H1 (cell line): ENCODE results near the gene TAPT1. TPM values are rescaled to one million over a fixed set of nuclear protein-coding genes. Genes with fewer than 3 reads are reported as not detected.

Experiments
- CHD7 ChIP-seq: fragments of 300-600 bp; sonication (generic); IDR thresholded peaks from 2 replicates; pipeline ENCODE4 v1.7.1; 2012; ENCODE audit warnings: low read length, moderate library complexity, mild to moderate bottlenecking, inconsistent platforms; ENCODE audit not compliant: insufficient replicate concordance
- E2F6 ChIP-seq: IDR thresholded peaks from 2 replicates; pipeline ENCODE4 v1.6.1; 2012; ENCODE audit warnings: inconsistent platforms
- GABPA ChIP-seq: IDR thresholded peaks from 2 replicates; pipeline ENCODE4 v1.6.1; 2011; ENCODE audit warnings: mild to moderate bottlenecking, low read length, moderate library complexity, borderline replicate concordance; ENCODE audit not compliant: insufficient read depth
- polyA plus RNA-seq, 7 experiments: library from polyadenylated mRNA; depleted of rRNA in 3 of 7; stranded (reverse) in 5 of 7; unstranded in 2 of 7; fragments of >200 nt in 5 of 7; fragments of 200-250 nt in 2 of 7; gene quantifications; 1 replicate in 5 of 7; 2 replicates in 1 of 7; 4 replicates in 1 of 7; pipeline versions ENCODE4 v1.2.1 to v1.2.3, GENCODE V29; 2011 to 2013; ENCODE audit warnings: missing spikeins in 2 of 7, mixed read lengths in 2 of 7
- total RNA-seq: library from RNA; stranded (reverse); fragmentation: NEBNext Ultra II Directional; extraction: Animal tissue kit (Norgen Biotek cat#: 25700); gene quantifications from 2 replicates; pipeline ENCODE4 v1.2.1, GENCODE V29; 2021

The TAPT1 gene
- total and polyA plus RNA-seq, 2 of the 8 experiments (the other 6 are each of a cell fraction or from before 2014, with no cell fraction given), result 4.2 to 15.3 TPM

GRCh38 chr4:16183604-16184003 lies 42.7 kb downstream of the TAPT1 start (continued):
- no peak for TF ChIP-seq CHD7
- no peak for TF ChIP-seq E2F6
- no peak for TF ChIP-seq GABPA
